GM13977 (cell line): ENCODE measurements around the gene CDKN1A.

ENCODE experiments used
- DNase-seq: peaks from one replicate; pipeline ENCODE4 v3.0.0; 2012; ENCODE audit warnings: low spot score
- in situ Hi-C: fragments of 300-500 bp; cut with MboI; formaldehyde crosslinking; loops from one replicate; pipeline ENCODE4 v1.12.0; 2022; ENCODE audit warnings: low sequenced_read_pairs, low pct_unique_long_range_greater_than_20kb, mixed read lengths, inconsistent platforms; ENCODE audit not compliant: unreplicated experiment
- TF ChIP-seq, protein P1 (sequence below): IDR thresholded peaks from 2 replicates; pipeline ENCODE4 v1.5.1; 2012; ENCODE audit warnings: mild to moderate bottlenecking, control low read depth; ENCODE audit not compliant: insufficient read depth; ENCODE audit errors: extremely low read depth, missing control alignments

Gene CDKN1A

DNA sequence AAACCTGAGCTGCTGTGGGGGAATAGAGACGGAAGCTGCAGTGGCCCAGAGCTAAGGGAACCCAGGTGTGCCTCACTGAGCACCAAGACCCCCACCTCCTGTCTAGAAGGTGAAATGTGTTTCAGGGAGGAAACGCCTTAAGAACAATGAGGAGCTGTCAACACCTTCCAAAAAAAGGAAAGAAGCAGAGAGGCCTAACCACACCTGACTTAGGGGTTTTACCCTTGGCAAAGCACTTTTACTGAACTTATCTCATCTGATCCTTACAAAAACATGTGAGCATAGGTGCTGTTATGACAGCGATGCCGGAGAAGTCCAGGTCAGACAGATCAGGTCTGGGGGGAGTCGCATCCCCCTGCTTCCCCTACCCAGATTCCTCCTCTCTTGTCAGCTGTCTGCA is 16.1 kb upstream of the CDKN1A start:
- in situ Hi-C loops: no loop called here
- TF ChIP-seq, protein P1, sequence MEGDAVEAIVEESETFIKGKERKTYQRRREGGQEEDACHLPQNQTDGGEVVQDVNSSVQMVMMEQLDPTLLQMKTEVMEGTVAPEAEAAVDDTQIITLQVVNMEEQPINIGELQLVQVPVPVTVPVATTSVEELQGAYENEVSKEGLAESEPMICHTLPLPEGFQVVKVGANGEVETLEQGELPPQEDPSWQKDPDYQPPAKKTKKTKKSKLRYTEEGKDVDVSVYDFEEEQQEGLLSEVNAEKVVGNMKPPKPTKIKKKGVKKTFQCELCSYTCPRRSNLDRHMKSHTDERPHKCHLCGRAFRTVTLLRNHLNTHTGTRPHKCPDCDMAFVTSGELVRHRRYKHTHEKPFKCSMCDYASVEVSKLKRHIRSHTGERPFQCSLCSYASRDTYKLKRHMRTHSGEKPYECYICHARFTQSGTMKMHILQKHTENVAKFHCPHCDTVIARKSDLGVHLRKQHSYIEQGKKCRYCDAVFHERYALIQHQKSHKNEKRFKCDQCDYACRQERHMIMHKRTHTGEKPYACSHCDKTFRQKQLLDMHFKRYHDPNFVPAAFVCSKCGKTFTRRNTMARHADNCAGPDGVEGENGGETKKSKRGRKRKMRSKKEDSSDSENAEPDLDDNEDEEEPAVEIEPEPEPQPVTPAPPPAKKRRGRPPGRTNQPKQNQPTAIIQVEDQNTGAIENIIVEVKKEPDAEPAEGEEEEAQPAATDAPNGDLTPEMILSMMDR: no peak
- DNase-seq: no peak

DNA sequence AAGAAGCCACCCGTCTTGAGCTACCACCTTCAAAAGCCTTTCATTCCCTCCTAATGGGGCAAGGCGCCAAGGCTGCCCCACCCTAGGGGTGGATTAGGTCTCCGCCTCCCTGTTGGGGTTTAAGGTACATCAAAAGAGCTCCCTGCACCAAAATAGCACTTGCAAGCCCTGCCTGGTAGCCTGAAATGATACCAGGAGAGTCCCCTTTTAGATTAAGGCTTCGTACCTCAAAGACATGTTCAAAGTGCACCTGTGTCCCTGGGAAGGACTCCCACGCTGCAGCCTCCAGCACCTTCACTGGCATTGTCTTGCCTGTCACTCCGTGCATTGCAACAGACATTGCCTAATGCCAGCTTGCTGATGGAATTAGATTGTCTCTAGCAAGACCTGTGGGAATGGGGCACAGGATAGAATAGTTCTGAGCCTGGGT is 15.7 kb upstream of the CDKN1A start:
- TF ChIP-seq, protein P1: no peak
- in situ Hi-C loops: no loop called here
- no peak for DNase-seq

DNA sequence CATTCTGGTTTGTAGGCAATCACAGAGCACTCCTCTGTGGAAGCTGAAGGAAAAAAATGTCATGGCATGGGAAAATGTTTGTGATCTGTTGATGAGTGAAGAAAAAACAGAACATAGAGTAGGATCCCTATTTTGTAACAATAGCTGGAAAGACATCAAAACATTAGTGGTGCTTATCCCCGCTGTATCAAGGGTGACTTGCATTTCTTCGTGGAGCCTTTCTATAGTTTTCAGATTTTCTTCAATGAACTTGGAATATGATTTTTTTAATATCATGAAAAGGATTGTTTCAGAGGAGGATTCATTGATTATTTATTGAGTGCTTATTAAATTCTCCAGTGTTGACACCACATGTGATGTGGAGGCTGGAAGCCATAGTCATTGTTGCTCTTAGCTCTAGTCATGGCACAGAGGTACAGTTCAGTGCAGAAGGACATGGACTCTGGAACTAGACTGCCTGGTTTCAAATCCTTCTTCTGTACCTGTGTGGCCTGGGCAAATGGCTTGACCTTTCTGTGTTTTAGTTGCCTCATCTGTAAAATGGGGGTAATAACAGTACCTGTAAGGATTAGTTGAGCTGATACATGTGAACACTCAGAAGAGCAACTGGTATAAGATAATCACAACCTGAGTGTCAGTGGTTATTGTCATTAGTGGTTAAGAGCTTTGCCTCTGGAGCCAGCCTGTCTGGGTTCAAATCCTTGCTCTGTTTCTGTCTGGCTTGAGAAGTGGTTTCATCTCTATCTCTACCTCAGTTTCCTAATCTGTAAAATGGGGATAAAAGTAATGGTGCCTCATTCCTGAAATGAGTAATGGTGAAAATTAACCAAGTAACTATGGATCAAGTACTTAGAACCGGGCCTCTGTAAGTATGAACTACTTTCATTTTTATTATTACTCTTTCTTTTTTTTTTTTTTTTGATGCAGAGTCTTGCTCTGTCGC is 14.7 kb upstream of the CDKN1A start:
- TF ChIP-seq, protein P1: no peak
- in situ Hi-C loops: no loop called here
- DNase-seq: no peak

DNA sequence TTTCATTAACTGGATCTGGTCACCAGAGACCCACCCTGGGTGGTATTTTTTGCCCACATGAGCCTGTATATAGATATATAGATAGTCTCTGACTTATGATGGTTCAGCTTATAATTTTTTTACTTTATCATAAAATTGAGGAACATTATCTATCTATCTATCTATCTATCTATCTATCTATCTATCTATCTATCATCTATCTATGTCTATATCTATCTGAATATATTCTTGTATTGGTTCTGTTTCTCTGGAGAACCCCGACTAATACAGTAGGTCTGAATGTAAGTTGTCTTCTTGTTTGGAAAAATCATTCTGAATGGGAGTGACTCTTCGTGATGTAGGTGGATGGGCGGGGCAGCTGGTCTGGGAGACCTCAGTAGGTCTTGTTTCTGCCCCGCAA is 13.3 kb upstream of the CDKN1A start:
- no peak for DNase-seq
- in situ Hi-C loops: no loop called here
- TF ChIP-seq, protein P1: no peak

DNA sequence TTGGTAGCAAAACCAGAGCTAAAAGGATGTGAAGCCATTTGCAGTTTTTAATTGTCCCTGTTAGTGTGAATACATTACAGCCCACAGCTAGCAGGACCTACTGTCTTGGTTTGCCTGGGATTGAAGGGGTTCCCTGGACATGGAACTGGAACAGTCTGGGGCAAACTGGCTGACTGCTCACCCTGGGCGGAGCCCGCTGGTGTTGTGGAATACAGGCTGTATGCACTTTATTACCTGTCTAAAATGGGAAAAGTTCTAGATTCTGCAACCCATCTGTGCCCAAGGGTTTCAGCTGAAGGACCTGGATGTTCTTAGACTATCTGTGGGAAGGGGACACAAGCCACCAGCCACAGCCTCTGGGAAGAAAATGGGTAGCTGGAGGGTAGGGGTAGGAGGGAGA is 12.2 kb upstream of the CDKN1A start:
- DNase-seq: no peak
- TF ChIP-seq, protein P1: no peak
- in situ Hi-C loops: no loop called here

DNA sequence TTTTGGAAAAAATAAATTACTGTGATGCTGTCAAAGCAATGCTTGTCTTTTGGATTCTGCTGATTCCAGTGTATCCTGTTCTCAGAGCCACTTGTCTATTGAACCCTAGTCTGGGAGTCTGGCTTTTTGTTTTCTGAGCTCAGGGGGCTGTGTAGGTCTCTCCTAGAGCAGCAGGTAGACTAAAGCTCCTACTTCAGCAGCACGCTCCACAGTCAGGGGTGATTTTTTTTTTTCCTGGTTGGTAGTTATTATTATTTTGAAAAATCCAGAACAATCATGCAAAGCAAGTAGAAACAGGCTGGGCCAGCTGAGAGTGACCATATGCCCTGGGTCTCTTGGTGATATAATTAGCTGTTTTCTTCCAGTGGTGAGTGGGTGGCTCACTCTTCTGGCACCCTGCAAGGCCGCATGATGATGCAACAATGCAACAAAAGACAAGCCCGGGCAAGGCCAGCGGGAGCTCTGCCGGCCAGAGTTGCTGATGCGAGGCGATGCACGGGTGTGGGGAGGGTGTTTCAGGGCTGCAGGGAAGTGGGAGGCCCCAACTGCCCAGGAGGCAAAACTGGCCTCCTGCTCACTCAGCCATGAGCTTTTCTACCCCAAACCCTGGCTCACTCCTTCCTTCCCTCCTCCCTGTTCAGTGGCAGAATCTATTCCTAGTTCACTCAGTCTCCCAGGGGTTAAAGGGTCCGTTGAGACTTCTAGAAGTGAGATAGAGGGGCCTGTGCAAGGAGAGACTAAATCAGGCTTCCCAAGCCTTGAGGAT is 11.5 kb upstream of the CDKN1A start:
- peak; percentile 76 for DNase-seq
- in situ Hi-C loops: no loop called here
- TF ChIP-seq, protein P1: no peak
